Body of pancreas (tissue), 4 donors: ENCODE results near the gene GPA33.

Experiments used
- POLR2A ChIP-seq, 3 donors: fragments of 450-650 bp; IDR thresholded peaks; one replicate each; pipeline ENCODE4 v1.6.1; 2016; ENCODE audit warnings: antibody characterized with exemption in 3 of 3, mild to moderate bottlenecking in 2 of 3
- TF ChIP-seq, protein P1 (sequence below), 7 experiments: fragments of 450-650 bp in 4 of 7; fragments of 200-600 bp in 3 of 7; sonication (generic) in 3 of 7; IDR thresholded peaks; one replicate each; pipeline ENCODE4 v1.5.1; 2016 to 2019; ENCODE audit warnings: antibody characterized with exemption in 7 of 7

GRCh38 chr1:167132301-167133010 lies 42.3 kb upstream of the GPA33 start:
- no peak for TF ChIP-seq POLR2A (IDR thresholded peaks at IDR 0.05)
- TF ChIP-seq, protein P1, sequence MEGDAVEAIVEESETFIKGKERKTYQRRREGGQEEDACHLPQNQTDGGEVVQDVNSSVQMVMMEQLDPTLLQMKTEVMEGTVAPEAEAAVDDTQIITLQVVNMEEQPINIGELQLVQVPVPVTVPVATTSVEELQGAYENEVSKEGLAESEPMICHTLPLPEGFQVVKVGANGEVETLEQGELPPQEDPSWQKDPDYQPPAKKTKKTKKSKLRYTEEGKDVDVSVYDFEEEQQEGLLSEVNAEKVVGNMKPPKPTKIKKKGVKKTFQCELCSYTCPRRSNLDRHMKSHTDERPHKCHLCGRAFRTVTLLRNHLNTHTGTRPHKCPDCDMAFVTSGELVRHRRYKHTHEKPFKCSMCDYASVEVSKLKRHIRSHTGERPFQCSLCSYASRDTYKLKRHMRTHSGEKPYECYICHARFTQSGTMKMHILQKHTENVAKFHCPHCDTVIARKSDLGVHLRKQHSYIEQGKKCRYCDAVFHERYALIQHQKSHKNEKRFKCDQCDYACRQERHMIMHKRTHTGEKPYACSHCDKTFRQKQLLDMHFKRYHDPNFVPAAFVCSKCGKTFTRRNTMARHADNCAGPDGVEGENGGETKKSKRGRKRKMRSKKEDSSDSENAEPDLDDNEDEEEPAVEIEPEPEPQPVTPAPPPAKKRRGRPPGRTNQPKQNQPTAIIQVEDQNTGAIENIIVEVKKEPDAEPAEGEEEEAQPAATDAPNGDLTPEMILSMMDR (IDR thresholded peaks at IDR 0.05) = no peak
